Smooth muscle cell (in vitro differentiated cells): Measurements from ENCODE around the gene CDC20B. TPM values are rescaled to one million over a fixed set of nuclear protein-coding genes. Genes with fewer than 3 reads are reported as not detected.

Experiments
- DNase-seq: peaks from one replicate; lab custom pipeline; 2025; ENCODE audit not compliant: unreplicated experiment; lab: John Stamatoyannopoulos, UW
- H2AFZ ChIP-seq: fragments of 200-600 bp; sonication (generic); 2 replicates; pipeline ENCODE4 v1.6.0; 2016; ENCODE audit warnings: antibody characterized with exemption, low read depth, mild to moderate bottlenecking
- H3F3A ChIP-seq: fragments of 200-600 bp; sonication (generic); 2 replicates; pipeline ENCODE4 v1.6.0; 2017; ENCODE audit warnings: antibody characterized with exemption, low read depth
- H3K27ac ChIP-seq: fragments of 200-600 bp; sonication (generic); 2 replicates; pipeline ENCODE4 v1.5.1; 2016; ENCODE audit warnings: low read depth, mild to moderate bottlenecking
- H3K27me3 ChIP-seq: fragments of 200-600 bp; sonication (generic); 2 replicates; pipeline ENCODE4 v1.6.1; 2016; ENCODE audit warnings: low read depth, mild to moderate bottlenecking
- H3K36me3 ChIP-seq: fragments of 200-600 bp; sonication (generic); 2 replicates; pipeline ENCODE4 v1.5.1; 2016; ENCODE audit warnings: low read depth
- H3K4me1 ChIP-seq: fragments of 200-600 bp; sonication (generic); 2 replicates; pipeline ENCODE4 v1.5.1; 2016; ENCODE audit warnings: low read depth
- H3K4me2 ChIP-seq: fragments of 200-600 bp; sonication (generic); 2 replicates; pipeline ENCODE4 v1.6.0; 2016; ENCODE audit warnings: mild to moderate bottlenecking
- H3K4me3 ChIP-seq: fragments of 200-600 bp; sonication (generic); 2 replicates; pipeline ENCODE4 v1.5.1; 2016; ENCODE audit warnings: mild to moderate bottlenecking
- H3K79me2 ChIP-seq: fragments of 200-600 bp; sonication (generic); 2 replicates; pipeline ENCODE4 v1.6.0; 2016; ENCODE audit warnings: low read depth, mild to moderate bottlenecking
- H3K9ac ChIP-seq: fragments of 200-600 bp; sonication (generic); 2 replicates; pipeline ENCODE4 v1.6.0; 2016; ENCODE audit warnings: low read depth
- H3K9me3 ChIP-seq: fragments of 200-600 bp; sonication (generic); replicated peaks from 2 replicates; pipeline ENCODE4 v1.5.1; 2016; ENCODE audit warnings: low read depth
- H4K20me1 ChIP-seq: fragments of 200-600 bp; sonication (generic); 2 replicates; pipeline ENCODE4 v1.6.0; 2016; ENCODE audit warnings: low read depth
- WGBS: methylation state at CpG from one replicate; pipeline ENCODE4 v1.1.7; 2016; ENCODE audit warnings: low lambda C conversion rate; 5-methylcytosine and 5-hydroxymethylcytosine counted together
- polyA plus RNA-seq: library from polyadenylated mRNA; unstranded; fragments of >200 nt; fragmentation: Nextera tagmentation; extraction: Ambion mirVana; gene quantifications from 2 replicates; pipeline ENCODE4 v1.2.1, GENCODE V29; 2016
- total RNA-seq: library from RNA; depleted of rRNA; stranded (reverse); fragments of >200 nt; gene quantifications from 2 replicates; pipeline ENCODE4 v1.2.3, GENCODE V29; 2014
- TF ChIP-seq, protein P1 (sequence below): fragments of 200-600 bp; sonication (generic); IDR thresholded peaks from 2 replicates; pipeline ENCODE4 v1.5.1; 2017; ENCODE audit warnings: borderline replicate concordance, mild to moderate bottlenecking, antibody characterized with exemption; ENCODE audit not compliant: insufficient read depth, poor library complexity, severe bottlenecking

The CDC20B gene
- total and polyA plus RNA-seq, 2 experiments from 2014 or later = not detected

GRCh38 chr5:55151923-55152842 is 20.8 kb downstream of the CDC20B start:
- no peak overlapping the region for H3K4me2 ChIP-seq
- no peaks in the 10 kb centered on the region for H3K27me3 ChIP-seq
- TF ChIP-seq, protein P1, sequence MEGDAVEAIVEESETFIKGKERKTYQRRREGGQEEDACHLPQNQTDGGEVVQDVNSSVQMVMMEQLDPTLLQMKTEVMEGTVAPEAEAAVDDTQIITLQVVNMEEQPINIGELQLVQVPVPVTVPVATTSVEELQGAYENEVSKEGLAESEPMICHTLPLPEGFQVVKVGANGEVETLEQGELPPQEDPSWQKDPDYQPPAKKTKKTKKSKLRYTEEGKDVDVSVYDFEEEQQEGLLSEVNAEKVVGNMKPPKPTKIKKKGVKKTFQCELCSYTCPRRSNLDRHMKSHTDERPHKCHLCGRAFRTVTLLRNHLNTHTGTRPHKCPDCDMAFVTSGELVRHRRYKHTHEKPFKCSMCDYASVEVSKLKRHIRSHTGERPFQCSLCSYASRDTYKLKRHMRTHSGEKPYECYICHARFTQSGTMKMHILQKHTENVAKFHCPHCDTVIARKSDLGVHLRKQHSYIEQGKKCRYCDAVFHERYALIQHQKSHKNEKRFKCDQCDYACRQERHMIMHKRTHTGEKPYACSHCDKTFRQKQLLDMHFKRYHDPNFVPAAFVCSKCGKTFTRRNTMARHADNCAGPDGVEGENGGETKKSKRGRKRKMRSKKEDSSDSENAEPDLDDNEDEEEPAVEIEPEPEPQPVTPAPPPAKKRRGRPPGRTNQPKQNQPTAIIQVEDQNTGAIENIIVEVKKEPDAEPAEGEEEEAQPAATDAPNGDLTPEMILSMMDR = no peak
- H2AFZ ChIP-seq = no peak overlapping the region
- no peaks in the 10 kb centered on the region for H3F3A ChIP-seq
- no peak overlapping the region for H3K27ac ChIP-seq
- H3K9ac ChIP-seq = no peak overlapping the region
- no peaks in the 10 kb centered on the region for H3K36me3 ChIP-seq
- H3K9me3 ChIP-seq = no peaks in the 10 kb centered on the region
- H3K79me2 ChIP-seq = no peaks in the 10 kb centered on the region
- no peaks in the 10 kb centered on the region for H4K20me1 ChIP-seq
- no peak for DNase-seq
- no peak overlapping the region for H3K4me3 ChIP-seq
- no peaks in the 10 kb centered on the region for H3K4me1 ChIP-seq
- WGBS = 77% methylated on average over 5 of the region's 5 CpGs

DNA sequence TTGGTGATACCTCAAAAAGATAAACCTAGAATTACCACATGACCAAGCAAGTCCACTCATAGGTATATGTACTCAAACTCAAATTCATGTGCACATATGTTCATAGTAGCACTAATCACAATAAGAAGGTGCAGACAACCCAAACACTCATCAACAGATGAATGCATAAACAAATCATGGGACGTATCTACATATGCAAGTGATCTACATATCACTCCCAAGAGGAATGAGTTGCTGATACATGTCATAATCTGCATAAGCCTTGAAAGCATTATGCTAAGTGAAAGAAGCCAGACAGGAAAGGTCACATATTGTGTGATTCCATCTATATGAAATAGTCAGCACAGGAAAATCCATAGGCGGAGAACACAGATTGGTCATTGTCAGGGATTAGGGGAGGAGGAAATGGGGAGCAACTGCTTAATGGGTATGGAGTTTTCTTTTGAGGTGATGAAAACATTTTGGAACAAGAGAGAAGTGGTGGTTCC is 23.6 kb downstream of the CDC20B start:
- TF ChIP-seq, protein P1 = no peak

DNA sequence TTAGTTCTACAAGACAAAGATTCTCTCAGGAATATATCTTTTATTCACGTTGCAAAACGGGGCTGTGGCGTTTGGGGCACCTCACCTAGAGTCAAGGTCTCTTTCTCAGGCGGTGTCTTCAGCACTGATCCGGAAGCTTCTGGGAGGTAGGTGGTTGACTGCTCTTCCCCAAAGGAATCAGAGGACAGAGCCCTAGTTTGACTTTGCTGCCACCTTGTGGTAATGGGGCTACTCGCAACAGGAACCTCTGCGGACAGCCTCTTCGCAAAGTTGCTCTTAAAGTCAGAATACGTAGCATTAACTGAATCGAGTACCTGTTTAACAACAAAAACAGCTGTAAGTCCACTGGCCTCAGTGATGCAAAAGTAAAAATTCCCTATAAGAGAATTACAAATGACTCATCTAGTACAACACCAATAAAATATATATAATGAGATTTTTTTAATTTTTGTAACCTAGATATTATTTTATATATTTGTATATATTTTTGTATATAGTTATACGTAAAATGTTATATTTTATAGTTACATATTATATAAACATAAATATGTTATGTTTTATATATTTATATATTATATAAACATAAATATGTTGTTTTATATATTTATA is 26.3 kb downstream of the CDC20B start:
- Histone ChIP-seq H3K4me2 (peak overlapping the region; percentile 60), H3K4me1 (no peaks in the 10 kb centered on the region), H3K9me3 (no peaks in the 10 kb centered on the region), H3F3A (no peaks in the 10 kb centered on the region), H3K79me2 (no peaks in the 10 kb centered on the region), H3K4me3 (no peak overlapping the region), H2AFZ (no peak overlapping the region), H3K9ac (no peak overlapping the region), H3K36me3 (no peaks in the 10 kb centered on the region), H3K27ac (no peak overlapping the region), H4K20me1 (no peaks in the 10 kb centered on the region), H3K27me3 (peaks cover 29% of the 10 kb centered on the region)
- TF ChIP-seq, protein P1 = peak; percentile 95
- 12% methylated on average over 11 of the region's 11 CpGs for WGBS
- peak; percentile 34 for DNase-seq

More for the DNA sequence above, 23.6 kb downstream of the CDC20B start:
- Histone ChIP-seq H3K9ac (no peak overlapping the region), H3K27ac (no peak overlapping the region), H2AFZ (no peak overlapping the region), H3F3A (no peaks in the 10 kb centered on the region), H3K4me2 (no peak overlapping the region), H3K27me3 (peaks cover 17% of the 10 kb centered on the region), H3K79me2 (no peaks in the 10 kb centered on the region), H3K36me3 (no peaks in the 10 kb centered on the region), H4K20me1 (no peaks in the 10 kb centered on the region), H3K4me1 (no peaks in the 10 kb centered on the region), H3K4me3 (no peak overlapping the region), H3K9me3 (no peaks in the 10 kb centered on the region)
- DNase-seq = no peak
- 57% methylated on average over 2 of the region's 2 CpGs for WGBS
